ENCODE data around the gene ARHGAP29. TPM values are rescaled to one million over a fixed set of nuclear protein-coding genes. Genes with fewer than 3 reads are reported as not detected.
"Not testable (repeated sequence)": the region's sequence is repeated elsewhere in the genome, so short reads cannot be mapped to it uniquely, and the experiment has no call there.

Gene ARHGAP29
- total RNA-seq, 1 experiment from 2014 or later: 4.2 TPM

DNA sequence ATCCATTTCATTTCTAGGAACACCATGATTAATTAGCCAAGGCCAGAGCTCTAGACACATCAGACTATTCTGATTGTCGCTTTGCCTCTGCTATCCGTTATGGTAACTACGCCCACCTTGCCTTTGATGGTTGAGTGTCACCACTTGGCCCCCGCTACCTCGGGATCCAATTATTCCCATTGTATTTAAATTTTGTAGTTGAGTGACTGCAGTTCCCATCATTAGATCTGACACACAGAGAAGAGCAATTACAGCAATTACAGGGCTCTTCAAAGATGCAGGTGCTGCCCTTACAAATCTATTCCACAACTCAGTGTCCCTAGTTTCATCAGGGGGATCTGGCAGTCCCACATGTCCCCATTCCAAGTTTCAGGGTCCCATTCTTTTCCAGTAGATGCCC, 71.5 kb downstream of the ARHGAP29 start:
- no peak for DNase-seq (ENCODE audit: low spot score)

DNA sequence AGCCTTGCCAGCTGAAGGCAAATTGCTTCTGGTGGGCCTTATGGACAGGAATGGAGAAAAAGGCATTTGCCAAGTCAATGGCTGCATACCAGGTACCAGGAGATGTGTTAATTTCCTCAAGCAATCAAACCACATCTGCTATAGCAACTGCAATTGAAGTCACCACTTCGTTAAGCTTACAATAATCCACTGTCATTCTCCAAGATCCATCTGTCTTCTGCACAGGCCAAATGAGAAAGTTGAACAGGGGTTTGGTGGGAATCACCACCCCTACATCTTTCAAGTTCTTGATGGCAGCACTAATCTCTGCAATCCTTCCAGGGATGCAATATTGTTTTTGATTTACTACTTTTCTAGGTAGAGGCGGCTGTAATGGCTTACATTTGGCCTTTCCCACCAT, 72.5 kb downstream of the ARHGAP29 start:
- DNase-seq (ENCODE audit: low spot score): not testable (repeated sequence)

DNA sequence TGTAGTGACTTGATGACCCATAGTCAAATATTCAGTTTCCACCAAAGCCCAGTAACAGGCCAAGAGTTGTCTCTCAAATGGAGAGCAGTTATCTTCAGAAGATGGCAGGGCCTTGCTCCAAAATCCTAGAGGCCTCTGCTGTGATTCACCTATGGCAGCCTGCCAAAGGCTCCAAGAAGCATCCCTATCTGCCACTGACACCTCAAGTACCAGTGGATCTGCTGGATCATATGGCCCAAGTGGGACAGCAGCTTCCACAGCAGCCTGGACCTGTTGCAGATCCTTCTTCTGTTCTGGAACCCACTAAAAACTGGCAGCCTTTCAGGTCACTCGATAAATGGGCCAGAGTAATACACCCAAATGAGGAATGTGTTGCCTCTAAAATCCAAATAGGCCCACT, 73.3 kb downstream of the ARHGAP29 start:
- not testable (repeated sequence) for DNase-seq (ENCODE audit: low spot score)

DNA sequence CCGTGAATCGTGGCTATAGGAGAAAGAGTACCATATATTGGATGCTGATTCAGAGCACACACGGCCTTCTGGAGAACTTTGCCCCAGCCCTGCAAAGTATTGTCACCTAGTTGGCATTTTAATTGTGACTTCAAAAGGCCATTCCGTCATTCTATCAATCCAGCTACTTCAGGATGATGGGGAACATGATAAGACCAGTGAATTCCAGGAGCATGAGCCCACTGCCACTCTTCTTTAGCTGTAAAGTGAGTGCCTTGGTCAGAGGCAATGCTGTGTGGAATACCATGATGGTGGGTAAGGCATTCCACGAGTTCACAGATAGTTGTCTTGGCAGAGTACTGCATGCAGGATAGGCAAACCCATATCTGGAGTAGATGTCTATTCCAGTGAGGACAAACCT, 74.1 kb downstream of the ARHGAP29 start:
- not testable (repeated sequence) for DNase-seq (ENCODE audit: low spot score)

DNA sequence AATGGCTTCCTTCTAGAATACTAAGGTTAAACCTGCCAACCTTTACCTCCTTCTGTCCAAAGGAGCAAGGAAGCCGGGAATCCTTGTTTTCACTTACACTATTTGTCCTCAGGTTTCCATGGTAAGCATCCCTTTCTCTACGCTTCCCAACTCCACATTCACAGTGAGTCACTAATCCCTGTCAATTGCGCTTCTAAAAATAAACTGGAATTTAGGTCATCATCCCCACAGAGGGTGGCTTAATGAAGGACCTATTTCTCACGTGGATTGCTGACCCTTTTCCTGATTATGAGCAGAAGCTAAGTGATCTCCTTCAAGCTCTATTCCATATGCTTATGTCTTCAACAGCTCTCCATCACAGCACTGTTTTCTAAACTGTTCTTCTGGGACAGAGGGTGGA, 76.6 kb downstream of the ARHGAP29 start:
- peak; percentile 3 for DNase-seq (ENCODE audit: low spot score)

DNA sequence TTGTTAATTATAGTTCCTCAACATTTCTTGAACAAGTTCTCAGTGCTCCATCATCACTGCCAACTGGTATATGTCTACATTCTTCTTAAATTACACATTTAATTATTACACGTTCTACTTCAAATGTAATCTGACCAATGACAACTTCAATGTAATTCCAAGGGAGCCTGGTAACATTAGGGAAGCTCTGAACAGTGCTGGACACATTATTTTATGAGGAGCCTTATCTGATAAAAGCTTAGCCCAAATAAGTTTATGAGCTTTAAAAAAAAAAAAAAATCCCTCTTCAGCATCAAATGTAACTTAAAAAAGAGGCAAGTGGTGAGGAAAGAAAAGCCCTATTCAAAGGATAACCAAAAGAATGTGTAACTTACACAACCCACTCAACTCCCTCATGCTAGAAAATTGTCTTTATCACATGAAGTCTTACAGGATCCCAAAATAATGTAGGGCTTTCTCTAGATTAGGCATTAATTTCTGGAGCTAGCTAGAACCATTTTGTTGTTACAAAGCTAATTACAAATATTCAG, 81.2 kb downstream of the ARHGAP29 start:
- DNase-seq (ENCODE audit: low spot score): no peak

DNA sequence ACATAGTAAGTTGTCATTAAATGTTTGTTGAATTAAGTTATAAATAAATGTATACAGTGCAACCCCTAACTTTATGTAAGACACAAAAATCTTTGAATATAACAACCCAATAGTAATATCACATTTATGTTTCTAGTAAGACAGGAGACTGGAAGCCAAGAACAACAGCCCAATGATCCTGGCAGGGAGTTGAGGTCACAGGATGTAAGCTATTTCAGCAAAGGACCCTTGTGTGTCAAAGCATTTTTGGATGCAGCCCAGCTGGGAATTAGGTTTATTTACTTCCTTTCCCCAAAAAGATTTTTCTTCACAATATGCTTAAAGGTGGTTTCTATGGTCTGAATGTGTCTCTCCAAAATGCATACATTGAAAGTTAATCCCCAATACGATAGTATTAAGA, 82.4 kb downstream of the ARHGAP29 start:
- DNase-seq (ENCODE audit: low spot score): no peak

DNA sequence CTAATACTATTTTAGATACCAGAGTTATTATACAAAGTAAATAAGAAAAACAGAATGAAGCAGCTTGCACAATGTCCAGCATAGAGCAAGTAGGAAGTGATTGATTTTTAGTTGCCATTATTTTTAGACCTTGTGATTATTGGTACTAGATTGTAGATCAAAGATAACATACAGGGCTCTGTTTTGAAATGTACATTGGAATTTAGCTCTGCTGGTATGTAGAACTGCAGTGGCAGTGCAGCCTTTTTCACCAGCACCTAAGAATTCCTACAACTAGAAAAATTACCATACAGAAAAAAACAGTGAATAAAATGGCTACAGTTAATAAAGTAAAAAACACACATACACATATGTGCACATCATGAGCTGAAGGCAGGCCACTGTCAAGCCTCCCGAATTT, 84.3 kb downstream of the ARHGAP29 start:
- DNase-seq (ENCODE audit: low spot score): no peak

DNA sequence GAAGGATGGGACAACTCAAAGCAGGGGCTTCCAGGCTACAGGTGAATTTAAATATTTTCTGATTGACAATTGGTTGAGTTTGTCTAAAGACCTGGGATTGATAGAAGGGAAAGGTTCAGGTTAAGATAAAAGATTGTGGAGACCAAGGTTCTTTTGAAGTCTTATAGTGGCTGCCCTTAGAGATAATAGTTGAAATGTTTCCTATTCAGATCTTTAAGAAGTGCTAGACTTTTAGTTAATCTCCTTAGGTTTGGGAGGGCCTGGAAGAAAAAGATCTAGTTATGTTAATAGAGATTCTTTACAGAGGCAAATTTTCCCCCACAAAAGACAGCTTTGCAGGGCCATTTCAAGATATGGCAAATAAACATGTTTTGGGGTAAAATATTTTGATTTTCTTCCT, 88.2 kb downstream of the ARHGAP29 start:
- DNase-seq (ENCODE audit: low spot score): not testable (repeated sequence)

DNA sequence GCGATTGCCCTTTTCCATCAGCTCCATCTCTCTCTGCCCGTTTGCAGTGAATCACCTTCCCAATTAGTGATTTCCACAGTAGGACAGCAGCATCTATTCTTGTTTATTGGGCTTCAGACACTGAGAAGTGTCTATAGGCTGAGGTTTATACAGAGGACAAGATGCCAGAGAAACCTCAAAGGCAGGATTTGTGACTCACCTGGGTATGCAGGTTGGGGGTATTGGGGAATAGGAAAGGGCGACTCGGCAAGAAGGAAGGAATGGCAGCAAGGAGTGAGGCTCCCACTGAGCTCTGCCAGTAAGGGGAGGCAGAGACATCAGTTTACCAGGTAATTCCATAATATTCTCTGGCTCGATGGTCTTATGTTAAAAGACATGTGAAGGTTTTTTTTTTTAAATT, 91.1 kb downstream of the ARHGAP29 start:
- DNase-seq (ENCODE audit: low spot score): no peak

DNA sequence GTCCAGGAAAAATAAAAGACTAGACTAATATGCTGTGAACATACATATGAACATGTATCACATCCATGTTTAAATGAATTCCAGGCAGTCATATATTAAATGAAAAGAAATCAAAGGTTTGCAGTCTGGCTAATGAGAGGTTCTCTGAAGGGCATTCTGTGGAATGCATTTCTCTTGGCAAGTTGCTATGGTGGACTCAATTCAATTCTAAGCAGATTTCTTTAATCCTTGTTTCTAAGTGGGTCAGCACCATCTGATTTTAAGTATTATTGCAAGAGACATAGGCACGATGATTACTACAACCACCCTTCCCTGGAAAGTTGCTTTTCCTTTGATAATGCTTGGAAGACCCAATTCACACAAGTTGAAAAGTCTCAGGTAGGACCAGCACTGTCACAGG, 92.5 kb downstream of the ARHGAP29 start:
- DNase-seq (ENCODE audit: low spot score): no peak

DNA sequence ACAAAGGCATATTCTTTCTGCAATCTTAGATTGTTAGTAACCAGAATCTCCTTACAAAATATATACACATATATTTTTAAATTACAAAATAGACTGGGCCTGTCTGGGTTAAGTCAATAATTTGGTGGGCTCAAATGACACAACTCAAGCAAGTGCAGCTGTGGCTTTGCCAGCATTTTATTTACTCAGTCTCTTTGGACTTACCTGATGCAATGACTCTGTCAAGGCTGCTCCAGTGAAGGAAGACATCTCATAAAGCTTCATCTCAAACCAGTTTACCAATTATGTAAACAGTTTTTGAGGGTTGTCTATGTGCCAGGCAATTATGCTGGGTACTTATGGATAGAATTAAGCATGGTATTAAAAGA, 93.6 kb downstream of the ARHGAP29 start:
- no peak for DNase-seq (ENCODE audit: low spot score)

DNA sequence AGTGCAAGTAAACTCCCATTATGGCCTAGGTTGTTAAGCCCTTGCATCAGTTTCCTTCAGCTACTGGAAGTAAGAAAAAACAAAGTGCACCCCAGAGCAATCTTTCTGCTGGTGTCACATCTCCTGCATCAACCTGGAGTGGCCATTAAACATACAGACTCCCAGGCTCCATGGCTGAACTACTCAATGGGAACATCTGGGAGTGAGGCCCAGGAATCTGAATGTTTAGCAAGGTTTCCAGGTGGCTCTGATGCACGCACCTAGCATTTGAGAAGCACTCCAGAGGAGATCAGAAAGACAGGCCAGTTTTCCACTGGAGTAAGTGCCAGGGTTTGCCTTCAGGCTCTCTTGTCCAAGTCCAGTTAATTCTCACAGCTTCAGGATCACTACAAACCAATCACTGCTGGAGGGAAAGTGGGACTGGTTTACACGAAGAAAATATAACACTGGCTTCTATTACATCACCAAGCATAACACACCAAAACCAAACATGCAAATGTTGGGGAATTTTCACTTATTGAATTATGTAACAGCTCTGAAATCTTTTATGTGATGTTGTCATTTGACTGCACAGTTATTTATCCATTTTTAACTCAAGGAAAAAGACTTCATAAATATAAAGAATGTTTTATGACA, 94.1 kb downstream of the ARHGAP29 start:
- DNase-seq (ENCODE audit: low spot score): no peak

DNA sequence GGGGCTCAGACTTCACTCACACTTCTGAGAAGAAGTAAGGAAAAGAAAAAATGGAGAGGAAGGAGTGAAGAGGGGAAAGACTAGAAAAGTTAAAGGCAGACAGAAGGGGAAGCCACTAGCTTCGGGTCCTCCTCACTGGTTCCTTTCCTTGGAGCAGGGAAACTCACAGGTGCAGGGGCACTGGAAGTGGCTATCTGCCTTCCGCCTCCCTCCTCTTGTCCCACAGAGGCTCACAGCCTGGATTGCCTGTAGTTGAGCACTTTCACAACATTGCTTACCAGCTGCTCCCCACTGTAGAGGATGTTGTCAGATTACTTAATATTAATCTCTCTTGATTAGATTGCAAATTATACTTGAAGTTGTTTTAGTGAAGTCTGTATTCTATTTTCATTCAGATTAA, 94.8 kb downstream of the ARHGAP29 start:
- DNase-seq (ENCODE audit: low spot score): no peak

DNA sequence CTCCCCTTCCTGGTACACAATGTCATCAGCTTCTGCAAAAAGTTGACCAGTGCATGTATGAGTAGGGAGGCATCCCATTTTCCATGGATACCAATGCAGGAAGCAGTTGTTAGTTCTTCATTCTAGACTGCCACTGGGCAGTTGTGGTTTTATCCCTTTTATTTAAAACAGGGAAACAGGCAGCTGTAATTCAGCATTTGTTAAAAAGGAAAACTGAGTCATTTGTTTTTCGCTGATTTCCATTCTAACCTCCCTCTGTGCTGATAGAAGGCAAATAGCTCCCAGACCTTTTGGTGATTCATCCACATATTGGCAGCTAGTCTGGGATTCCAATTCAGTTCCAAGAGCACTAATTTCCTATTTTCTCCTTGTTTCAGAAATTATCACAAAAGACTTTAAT, 95.4 kb downstream of the ARHGAP29 start:
- no peak for DNase-seq (ENCODE audit: low spot score)

DNA sequence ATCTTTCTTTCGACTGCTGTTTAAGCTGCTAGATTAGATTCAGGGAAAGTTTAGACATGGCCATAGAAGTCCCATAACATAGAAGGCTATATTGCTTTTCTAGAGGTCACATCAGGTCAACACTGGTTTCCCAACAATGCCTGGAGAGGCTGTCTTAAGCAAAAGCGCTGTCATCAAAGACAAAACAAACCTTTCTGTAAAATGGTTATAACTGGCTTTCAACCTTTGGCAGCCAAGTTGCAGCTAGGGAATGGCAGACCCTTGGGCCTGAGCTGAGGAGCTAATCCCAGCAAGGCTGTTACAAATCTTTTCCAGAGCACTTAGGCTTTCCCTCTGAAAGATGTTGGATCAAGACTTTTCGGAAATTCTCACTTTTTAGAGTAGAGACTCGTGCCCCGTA, 105.3 kb downstream of the ARHGAP29 start:
- DNase-seq (ENCODE audit: low spot score): no peak

DNA sequence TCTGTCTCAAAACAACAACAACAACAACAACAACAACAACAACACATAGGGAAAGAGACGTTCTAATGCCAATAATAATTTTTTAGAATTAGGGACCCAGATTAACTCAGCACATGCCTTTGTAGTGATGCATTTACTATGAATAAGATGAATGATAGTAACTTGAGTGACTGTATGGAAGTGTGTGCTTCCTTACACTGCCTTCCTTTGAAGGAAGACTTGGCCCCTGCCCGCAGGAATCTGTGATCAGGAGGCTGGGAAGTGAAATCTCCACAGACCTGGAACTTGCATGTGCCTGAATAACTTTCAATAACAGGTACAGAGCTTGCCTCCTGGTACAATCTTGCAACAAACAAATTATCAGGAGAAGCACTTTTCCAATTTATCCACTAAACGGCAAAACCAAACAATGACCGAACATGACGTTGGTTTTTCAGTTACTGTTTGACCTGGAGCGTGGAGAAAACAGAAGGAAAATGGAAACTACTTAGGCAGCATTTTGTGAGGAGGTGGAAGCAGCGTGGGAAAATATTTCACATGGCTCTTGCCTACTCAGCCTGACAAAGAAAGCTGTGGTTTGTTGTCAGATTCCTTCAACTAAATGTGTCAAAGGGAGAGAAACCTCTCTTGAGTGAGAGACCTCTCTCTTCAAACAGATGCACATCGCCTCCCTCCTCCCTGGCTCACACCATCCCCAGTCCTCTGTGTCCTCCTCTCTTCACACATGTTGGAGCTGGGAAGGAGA, 106.4 kb downstream of the ARHGAP29 start:
- no peak for DNase-seq (ENCODE audit: low spot score)

DNA sequence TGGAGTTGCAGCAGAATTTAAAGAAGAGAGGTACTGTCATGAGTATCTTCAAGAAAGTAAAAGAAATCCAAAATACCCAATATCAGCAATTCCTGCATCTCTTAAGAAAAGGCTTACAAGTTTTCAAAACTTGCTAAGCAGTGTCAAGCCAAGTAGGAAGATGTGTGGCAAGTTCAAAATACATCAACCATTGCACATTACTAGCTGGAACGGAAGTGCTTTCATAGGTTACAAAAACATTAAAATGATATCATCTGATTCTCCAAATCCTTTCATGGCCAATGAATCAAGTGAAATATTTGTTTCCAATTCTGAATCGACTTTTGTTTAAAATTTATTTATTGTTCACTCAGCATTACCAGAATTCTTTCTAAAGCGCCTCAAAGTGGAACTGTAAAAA, 110.7 kb downstream of the ARHGAP29 start:
- DNase-seq (ENCODE audit: low spot score): no peak

DNA sequence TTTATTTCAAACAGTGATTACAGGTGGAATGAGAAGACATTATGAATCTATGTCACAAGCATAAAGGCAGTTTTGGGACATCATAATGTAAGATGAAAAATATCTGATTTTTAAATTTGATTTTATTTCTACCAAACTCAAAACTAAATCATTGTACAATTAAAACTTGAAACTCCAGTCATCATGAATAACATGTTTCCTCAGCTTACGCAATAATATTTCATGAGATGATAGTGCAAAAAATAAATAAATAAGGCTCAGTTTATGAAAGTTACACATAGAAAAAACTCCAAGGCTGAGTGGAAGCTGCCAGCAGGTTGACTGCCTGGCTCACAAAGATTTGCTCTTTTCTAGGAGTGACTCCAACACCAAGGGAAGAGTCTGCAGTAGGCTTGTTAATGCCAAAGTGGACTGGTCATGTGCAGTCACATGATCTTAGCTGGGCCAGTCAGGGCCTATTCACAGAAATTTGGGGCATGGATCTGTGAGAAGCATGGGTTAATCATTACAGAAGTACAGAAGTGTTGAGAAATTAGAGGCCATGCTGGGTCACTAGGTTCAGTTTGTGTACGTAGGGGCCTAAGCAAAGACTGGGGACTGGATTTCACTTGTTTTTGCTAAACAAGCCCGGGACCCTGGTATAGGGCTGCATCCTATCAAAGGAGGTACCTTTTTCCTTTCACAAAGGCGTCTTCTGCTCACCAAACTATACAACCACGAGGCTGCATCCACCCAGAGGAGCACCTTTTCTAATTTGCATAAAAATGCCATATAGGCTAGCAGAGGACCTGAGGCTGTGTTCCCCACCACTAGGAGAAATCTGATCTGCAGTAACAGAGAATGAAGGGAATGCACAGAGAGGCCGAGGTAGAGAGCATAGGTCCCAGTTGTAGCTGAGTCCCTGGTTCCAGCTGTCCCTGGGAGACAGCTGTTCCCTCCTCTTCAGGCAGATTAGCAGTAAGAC, 111.6 kb downstream of the ARHGAP29 start:
- DNase-seq (ENCODE audit: low spot score): no peak

DNA sequence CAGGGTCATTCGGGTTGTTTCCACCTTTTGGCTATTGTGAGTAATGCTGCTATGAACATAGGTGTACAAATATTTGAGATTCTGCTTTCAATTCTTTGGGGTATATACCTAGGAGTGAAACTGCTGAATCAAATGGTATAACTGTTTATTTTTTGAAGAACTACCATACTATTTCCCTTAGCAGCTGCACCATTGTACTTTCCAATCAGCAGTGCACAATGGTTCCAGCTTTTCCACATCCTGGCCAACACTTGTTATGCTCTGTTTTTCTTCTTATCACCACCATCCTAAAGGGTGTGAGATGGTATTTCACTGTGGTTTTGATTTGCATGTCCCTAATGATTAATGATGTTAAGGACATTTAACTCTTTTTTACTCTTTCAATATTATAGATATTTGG, 112.8 kb downstream of the ARHGAP29 start:
- no peak for DNase-seq (ENCODE audit: low spot score)

DNA sequence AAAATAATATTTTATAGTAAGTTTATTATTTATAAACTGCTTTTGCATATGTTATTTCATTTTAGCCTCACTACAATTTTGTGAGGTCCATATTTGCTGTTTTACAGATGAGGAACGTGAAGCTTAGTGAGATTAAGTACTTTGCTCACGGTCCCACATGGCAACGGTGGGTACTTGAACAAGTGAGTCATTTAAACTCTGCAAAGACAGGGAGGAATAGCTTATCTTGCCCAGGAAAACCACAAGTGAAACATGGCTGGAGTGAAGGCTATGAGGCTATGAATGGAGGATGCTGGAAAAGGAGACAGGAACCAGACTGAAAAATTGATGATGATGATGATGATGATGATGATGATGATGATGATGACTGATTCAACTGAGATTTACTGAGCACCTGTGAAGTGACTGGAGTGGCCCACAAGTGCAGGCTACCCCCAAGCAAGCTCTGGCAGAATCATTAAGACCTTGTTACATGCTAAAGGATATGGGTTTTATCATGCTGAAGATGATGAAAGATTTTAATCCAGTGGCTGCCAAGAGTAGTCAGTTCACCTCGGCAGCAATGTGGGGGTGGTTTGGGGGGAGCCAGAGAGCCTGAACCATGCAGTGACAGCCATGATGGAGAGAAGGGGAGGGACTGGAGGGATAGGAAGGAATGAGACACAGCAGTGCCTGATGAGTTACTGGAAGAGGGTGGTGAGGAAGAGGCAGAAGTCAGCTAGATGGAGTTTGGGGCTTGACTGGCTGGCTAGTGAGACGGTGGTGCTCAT, 115.0 kb downstream of the ARHGAP29 start:
- peak; percentile 30 for DNase-seq (ENCODE audit: low spot score)

All from H4 (cell line).